ENCODE data around the gene DLG2. TPM values are rescaled to one million over a fixed set of nuclear protein-coding genes. Genes with fewer than 3 reads are reported as not detected.

Gene DLG2
- total RNA-seq, 2 experiments from 2014 or later = 2.0 to 2.1 TPM

GRCh38 chr11:84899740-84900139, 727.4 kb downstream of the DLG2 start:
- H3K27ac ChIP-seq (ENCODE audit: low read depth in 1 of 2, low read length in 2 of 2) = no peak overlapping the region
- no peak overlapping the region for H3K4me3 ChIP-seq (ENCODE audit: low read length)
- Mint-ChIP-seq H3K27ac (no peak overlapping the region), H3K4me3 (no peak overlapping the region), H3K4me1 (ENCODE audit: low read depth) (no peaks in the 10 kb centered on the region), H3K27me3 (no peaks in the 10 kb centered on the region), H3K9me3 (peaks cover 18% of the 10 kb centered on the region), H3K36me3 (ENCODE audit: low read depth) (no peaks in the 10 kb centered on the region)
- ATAC-seq (ENCODE audit: poor library complexity) (no peak), DNase-seq (no peak)
- no peaks in the 10 kb centered on the region for H3K4me1 ChIP-seq (ENCODE audit: insufficient read depth, low read length)
- ChIA-PET POLR2A (no interaction called here), CTCF (no interaction called here)
- H3K27me3 ChIP-seq (ENCODE audit: control insufficient read depth in 1 of 2, insufficient read depth in 2 of 2, low read length in 2 of 2) = no peaks in the 10 kb centered on the region
- H3K9me3 ChIP-seq (ENCODE audit: control insufficient read depth in 1 of 2, insufficient read depth in 1 of 2, low read length in 2 of 2) = no peaks in the 10 kb centered on the region
- H3K36me3 ChIP-seq (ENCODE audit: insufficient read depth, low read length) = no peaks in the 10 kb centered on the region
- intact Hi-C loops (cut with DNase I, micrococcal nuclease) = no loop called here
- no peak for TF ChIP-seq CTCF (IDR thresholded peaks at IDR 0.05)

- no peak overlapping the region for H3K27ac ChIP-seq (ENCODE audit: low read depth in 1 of 2, low read length in 2 of 2)
- Mint-ChIP-seq H3K36me3 (ENCODE audit: low read depth) (no peaks in the 10 kb centered on the region), H3K4me3 (no peak overlapping the region), H3K9me3 (peaks cover 18% of the 10 kb centered on the region), H3K4me1 (ENCODE audit: low read depth) (no peaks in the 10 kb centered on the region), H3K27me3 (no peaks in the 10 kb centered on the region), H3K27ac (no peak overlapping the region)
- TF ChIP-seq CTCF (IDR thresholded peaks at IDR 0.05) = no peak
- H3K9me3 ChIP-seq (ENCODE audit: control insufficient read depth in 1 of 2, insufficient read depth in 1 of 2, low read length in 2 of 2) = no peaks in the 10 kb centered on the region
- DNase-seq = no peak
- no peaks in the 10 kb centered on the region for H3K27me3 ChIP-seq (ENCODE audit: control insufficient read depth in 1 of 2, insufficient read depth in 2 of 2, low read length in 2 of 2)
- intact Hi-C loops (cut with DNase I, micrococcal nuclease) = no loop called here
- ATAC-seq (ENCODE audit: poor library complexity) = no peak
- ChIA-PET POLR2A (no interaction called here), CTCF (interaction anchor here (0.5 kb wide), 1 partner anchor 307 kb away, joined by 3 read pairs; no protein-coding TSS in a partner anchor)
- H3K4me3 ChIP-seq (ENCODE audit: low read length) = no peak overlapping the region
- H3K4me1 ChIP-seq (ENCODE audit: insufficient read depth, low read length) = no peaks in the 10 kb centered on the region
- no peaks in the 10 kb centered on the region for H3K36me3 ChIP-seq (ENCODE audit: insufficient read depth, low read length)
Measured at GRCh38 chr11:84899134-84899533, 728.0 kb downstream of the DLG2 start.

- no peak for DNase-seq
- no peak for ATAC-seq (ENCODE audit: poor library complexity)
- ChIA-PET CTCF (no interaction called here), POLR2A (no interaction called here)
- Mint-ChIP-seq H3K4me1 (ENCODE audit: low read depth) (no peaks in the 10 kb centered on the region), H3K27me3 (no peaks in the 10 kb centered on the region), H3K9me3 (peaks cover 7% of the 10 kb centered on the region), H3K4me3 (no peak overlapping the region), H3K36me3 (ENCODE audit: low read depth) (no peaks in the 10 kb centered on the region), H3K27ac (no peak overlapping the region)
- Histone ChIP-seq H3K9me3 (ENCODE audit: control insufficient read depth in 1 of 2, insufficient read depth in 1 of 2, low read length in 2 of 2) (peaks cover 0 to 3% of the 10 kb centered on the region in 2 experiments), H3K27ac (ENCODE audit: low read depth in 1 of 2, low read length in 2 of 2) (no peak overlapping the region), H3K27me3 (ENCODE audit: control insufficient read depth in 1 of 2, insufficient read depth in 2 of 2, low read length in 2 of 2) (no peaks in the 10 kb centered on the region), H3K4me3 (ENCODE audit: low read length) (no peak overlapping the region), H3K4me1 (ENCODE audit: insufficient read depth, low read length) (no peaks in the 10 kb centered on the region), H3K36me3 (ENCODE audit: insufficient read depth, low read length) (no peaks in the 10 kb centered on the region)
- TF ChIP-seq CTCF (IDR thresholded peaks at IDR 0.05) = no peak
- intact Hi-C loops (cut with DNase I, micrococcal nuclease) = no loop called here
Measured at GRCh38 chr11:84894666-84895065, 732.5 kb downstream of the DLG2 start.
